HG02970 (cell line): ENCODE data around the gene MBOAT7.

ENCODE experiments used
- ATAC-seq: cut with Tn5 transposase; IDR thresholded peaks from one replicate; pipeline ENCODE4 v1.9.1; 2021; ENCODE audit warnings: mild to moderate bottlenecking, moderate library complexity, moderate number of reproducible peaks; ENCODE audit not compliant: unreplicated experiment, low FRiP score

The MBOAT7 gene

DNA sequence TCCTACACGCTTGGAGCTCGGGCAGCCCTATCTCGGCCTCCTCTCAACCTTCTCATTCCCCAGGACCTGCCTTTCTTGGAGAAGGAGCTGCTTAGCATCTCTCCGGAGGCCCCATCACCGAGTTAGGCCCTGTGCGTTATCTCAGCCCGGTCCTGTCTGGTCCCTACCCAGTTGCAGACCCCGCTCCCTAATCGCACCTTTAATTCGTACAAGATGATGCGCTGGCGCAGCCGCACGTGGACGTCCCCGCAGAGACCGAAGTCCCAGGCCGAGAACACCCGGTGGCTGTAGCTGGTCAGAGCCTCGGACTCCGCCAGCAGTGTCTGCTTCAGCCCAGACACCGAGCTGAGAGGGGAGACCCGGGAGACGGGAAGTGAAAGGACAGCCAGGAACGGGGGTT lies 24.2 kb downstream of the MBOAT7 start:
- no peak for ATAC-seq

DNA sequence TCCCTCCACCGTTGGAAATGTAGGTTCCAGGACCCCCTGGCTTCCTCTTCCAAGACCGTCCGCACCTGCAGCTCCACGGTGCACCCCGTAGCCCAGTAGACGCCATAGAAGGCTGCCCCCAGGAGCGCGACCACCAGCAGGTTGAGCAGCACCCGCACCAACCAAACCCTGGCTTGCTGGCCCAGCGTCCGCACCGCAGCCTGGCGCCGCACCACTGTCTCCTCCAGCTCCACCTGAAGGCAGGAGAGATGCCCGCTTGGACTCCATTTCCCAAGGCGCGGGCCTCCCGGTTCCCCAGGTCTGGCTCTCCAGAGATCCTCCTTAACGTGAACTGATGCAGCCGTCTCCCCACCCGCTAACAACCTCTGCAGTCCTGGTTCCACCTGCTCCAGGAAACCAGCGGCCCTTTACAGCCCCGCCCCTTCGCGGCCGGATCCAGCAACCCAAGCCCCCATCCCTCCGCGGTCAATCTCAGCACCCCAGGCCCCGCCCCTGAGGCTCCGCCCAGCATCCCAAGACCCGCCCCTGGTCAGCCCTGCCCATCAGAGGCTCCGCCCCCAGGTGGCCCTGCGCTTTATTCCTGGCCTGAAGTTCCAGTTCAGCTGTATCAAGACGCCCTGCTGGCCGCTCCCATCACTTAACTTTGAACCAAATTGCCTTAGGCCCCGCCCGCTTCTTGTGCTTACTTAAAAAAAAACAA lies 24.9 kb downstream of the MBOAT7 start:
- ATAC-seq = no peak

DNA sequence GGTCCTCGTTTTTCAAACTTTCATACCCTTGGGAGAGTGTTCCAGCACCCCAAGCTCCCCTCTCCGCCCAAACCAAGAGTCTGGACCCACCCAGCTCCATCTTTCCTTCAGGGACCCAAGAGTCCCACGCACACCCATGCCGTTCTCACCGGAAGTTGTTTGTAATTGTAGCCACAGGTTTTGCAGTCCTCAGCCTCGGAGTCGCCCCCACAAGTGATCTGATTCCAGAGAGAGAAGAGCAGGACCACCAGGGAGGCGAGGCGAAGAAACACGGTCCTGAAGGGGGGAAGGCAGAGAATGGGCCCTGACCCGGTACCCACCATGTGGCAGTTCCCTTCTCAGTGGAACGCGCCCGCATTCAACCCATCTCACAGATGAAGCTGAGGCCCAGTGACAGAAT lies 26.5 kb downstream of the MBOAT7 start:
- no peak for ATAC-seq

- no peak for ATAC-seq
These were observed 27.1 kb downstream of the MBOAT7 start for GRCh38 chr19:54162241-54162805.

- ATAC-seq = no peak
These were observed 28.5 kb downstream of the MBOAT7 start for GRCh38 chr19:54160854-54161253.

- peak; percentile 1 for ATAC-seq
These were observed 29.1 kb downstream of the MBOAT7 start for GRCh38 chr19:54160182-54160811.

DNA sequence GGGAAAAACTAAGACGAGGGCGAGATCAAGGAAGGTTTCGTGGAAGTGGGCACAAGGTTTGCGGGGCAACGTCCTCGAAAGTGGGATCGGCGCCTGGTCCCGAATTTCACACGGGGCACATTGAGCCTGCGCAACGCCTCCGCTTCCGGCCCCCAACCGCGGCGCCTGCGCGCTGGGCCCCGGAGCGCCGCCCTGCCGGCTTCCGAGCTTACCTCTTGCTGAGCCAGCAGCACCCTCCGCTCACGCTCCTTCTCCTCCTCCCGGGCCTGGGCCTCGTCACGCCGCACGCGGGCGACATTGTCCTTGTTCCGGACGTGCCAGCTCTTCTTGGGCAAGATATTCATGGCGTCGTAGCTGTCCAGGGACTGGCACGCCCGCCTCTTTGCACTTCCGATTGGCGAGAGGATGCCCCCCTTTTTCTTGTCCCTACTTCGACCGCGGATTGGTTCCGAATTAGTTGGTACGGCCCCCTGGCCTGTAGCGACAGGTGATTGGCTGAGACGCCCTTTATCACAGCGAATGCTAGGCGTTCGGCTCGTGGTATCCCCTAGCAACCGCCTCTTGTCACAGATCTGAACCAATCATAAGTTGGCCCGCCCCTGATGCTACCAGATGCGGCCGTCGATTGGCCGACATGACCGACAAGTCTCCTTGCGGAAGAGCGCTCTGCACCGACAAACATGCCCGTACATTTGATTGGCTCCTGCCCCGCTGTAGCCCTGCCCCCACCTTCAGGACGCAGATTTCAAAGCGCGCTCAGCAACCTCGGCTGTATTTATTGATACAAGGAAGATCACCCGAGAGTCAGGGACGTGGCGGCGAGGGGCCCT lies 29.8 kb downstream of the MBOAT7 start, which contains the start of gene LENG1:
LENG1 (minus strand) TSS at position 370 of the 830 bp plus-strand sequence; CDS start at position 344, 26 bp downstream.
- ATAC-seq = peak; percentile 86

DNA sequence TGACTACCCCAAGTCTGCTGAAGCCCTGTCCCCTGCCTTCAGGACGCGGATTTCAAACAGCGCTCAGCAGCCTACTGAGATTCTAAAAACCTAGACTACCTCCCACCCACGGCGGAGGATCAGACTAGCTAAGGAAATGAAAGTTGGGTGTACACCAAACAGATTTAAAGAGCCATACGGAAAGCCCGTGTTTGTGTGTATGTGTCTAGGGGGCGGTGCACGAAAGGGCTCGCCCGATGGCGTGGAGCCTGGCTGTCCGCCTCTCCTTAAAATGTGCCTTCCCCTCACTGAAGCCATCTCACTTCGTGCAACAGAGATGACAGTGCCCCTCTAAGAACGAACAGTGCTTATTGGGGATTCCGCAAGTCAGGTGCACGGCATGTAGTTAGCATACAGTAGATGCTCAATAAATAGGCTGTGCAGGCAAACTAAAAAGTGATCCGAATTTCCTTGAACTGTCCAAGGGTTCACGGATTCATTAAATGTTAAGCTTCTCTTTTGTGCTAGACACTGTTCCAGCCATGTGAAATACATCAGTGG lies 30.5 kb downstream of the MBOAT7 start:
- no peak for ATAC-seq

- no peak for ATAC-seq
These were observed 32.4 kb downstream of the MBOAT7 start for GRCh38 chr19:54156953-54157352.

DNA sequence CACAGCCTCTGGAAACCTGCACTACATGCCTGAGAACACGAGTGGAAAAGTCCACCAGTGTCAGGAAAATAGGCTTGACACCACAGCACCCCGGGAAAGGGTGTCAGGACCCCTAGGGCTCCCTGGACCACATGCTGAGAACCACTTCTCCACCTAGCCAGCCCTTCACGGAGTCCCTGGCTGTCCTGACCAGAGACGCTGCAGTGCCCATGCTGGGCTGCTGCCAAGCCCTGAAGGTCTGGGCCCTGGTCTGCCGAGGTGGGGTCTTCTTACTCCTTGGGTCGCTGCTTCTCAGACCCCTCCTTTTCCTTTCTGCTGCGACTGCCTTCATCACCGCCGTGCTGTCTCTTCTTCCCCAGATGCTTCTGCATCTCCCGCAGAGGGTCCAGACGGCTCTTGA lies 32.9 kb downstream of the MBOAT7 start:
- no peak for ATAC-seq

DNA sequence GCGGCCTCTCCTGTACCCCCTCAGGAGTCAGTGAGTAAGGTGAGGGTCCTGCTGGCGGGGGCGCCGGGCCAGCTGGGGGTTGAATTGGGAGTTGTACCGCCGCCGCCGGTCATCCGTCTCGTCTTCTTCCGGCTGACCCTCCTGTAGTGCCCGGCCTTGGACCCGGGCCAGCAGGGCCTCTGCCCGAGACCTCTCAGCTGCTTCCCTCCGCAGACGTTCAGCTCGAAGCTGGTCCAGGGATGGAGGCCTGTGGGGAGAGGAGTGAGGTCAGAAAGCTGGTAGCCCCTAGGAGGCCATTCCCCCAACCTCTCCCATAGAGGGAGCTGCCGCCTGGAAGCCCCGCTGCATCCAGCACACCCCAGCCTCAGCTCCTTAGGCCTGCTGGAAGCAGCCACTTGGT lies 33.7 kb downstream of the MBOAT7 start:
- no peak for ATAC-seq

DNA sequence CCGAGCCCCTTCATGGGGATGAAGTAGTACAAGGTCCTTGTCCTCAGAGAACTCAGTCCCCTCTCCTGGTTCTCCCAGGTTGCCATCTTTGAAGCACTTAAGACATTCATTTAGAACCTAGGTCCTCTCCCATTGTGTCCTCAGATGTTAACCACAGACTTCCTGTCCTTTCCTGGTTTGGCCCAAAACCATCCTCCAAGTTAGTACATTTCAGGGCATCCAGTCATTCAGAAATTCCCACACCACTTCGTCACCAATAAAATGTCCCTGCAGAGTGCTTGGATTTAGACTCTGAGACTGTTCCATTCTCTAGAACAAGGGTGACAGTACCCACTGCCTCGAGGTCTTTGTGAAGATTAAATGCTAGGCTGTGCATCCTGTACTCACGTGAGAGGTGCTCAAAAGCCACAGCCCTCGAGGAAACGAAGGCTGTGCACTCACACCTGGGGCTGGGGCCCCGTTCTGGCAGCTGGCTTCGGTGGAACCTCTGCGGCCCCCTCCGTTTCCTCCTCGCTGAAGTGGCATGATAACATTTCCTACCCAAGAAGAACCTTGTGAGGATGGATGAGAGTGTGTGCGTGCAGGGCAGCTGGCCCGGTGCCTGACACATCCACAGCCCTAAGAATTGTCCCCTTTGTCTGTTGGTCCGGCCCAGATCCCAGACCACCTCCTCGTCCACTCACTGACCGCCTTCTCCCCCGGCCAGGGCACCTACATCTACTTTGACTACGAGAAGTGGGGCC lies 34.6 kb downstream of the MBOAT7 start:
- ATAC-seq = no peak

GRCh38 chr19:54153731-54154326 lies 35.6 kb downstream of the MBOAT7 start:
- ATAC-seq = no peak

GRCh38 chr19:54152878-54153524 lies 36.4 kb downstream of the MBOAT7 start:
- ATAC-seq = no peak

GRCh38 chr19:54152267-54152666 lies 37.1 kb downstream of the MBOAT7 start:
- no peak for ATAC-seq

DNA sequence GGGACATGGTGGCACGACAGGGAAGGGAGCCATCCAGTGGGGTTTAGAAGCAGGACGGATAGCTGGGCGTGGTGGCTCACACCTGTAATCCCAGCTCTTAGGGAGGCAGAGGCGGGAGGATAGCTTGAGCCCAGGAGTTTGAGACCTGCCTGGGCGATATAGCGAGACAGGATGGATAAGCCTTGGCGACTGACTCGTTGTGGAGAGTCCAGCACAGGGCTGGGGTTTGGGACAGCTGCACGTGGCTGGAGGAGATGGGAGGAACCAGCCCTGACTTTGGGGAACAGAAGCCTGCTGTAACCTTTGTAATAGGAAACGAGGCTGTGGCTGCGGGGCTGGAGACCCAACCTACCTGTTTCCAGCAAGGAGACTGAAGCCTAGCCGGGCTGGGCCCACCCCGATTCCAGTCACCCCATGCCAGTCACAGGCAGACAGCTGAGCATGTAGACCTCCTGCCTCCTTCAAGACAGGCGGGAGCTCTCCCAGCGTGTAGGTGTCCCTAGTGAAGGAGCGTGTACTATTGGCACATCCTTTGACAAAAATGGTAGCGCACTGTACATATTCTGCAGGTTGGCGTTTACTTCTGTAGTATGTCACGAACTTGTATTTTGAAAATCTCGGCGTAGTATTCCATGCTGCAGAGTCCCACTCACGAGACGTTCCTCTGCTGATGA lies 37.9 kb downstream of the MBOAT7 start:
- no peak for ATAC-seq

DNA sequence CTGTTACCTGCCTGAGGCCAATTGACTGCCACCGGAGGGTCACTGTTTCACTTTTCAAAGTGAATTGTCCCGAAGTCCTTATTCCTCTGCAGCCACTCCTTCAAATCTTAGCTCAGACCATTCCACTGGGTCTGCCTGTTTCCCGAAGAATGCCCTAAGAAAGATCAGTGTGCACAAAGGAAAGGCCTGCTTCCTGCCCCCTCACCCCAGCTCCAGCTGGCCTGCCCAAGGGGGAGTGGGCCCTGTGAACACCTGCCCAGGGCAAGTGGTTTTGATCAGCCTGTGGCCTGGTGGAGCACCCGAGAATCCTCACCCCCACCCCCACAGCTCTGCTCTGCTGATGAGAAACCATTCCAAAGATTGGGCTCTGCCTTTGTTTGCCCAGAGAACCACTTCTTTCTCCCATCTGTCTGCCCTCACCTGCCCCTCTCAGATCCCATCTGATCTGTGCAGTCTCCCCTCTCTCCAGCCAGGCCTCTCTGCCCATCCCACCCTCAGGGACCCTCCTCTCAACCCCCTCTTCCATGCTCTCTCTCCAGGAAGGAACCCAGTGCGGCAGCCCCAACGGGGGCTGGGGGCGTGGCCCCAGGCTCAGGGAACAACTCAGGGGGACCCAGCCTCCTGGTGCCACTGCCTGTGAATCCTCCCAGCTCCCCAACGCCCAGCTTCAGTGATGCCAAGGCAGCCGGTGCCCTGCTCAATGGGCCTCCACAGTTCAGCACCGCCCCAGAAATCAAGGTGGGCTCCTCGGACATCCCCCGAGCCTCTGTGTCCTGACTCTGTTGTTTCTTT lies 40.2 kb downstream of the MBOAT7 start:
- no peak for ATAC-seq

- ATAC-seq = no peak
These were observed 41.2 kb downstream of the MBOAT7 start for GRCh38 chr19:54148158-54148557.
